Stimulated activated CD8-positive, alpha-beta memory T cell treated with anti-CD3 and anti-CD28 coated beads, Interleukin-7, amount 100 ng/mL, for 48 hours (primary cell): ENCODE results near the gene EXOC6B.

Experiments
- DNase-seq, 2 donors: peaks; one replicate each; pipeline ENCODE4 v3.0.0-alpha.2; 2020; ENCODE audit warnings: low read depth in 1 of 2; ENCODE audit errors: extremely low read depth in 1 of 2

The EXOC6B gene

GRCh38 chr2:72236445-72237067, 589.3 kb downstream of the EXOC6B start:
- no peak for DNase-seq

GRCh38 chr2:72235497-72236415, 590.1 kb downstream of the EXOC6B start:
- no peak for DNase-seq

- no peak for DNase-seq
These were observed 592.6 kb downstream of the EXOC6B start for GRCh38 chr2:72233211-72233610.

GRCh38 chr2:72222829-72223564, 602.8 kb downstream of the EXOC6B start:
- no peak for DNase-seq

- no peak for DNase-seq
These were observed 605.7 kb downstream of the EXOC6B start for GRCh38 chr2:72220170-72220569.

GRCh38 chr2:72214429-72215143, 611.2 kb downstream of the EXOC6B start:
- DNase-seq = no peak

GRCh38 chr2:72212486-72212855, 613.4 kb downstream of the EXOC6B start:
- DNase-seq = no peak

GRCh38 chr2:72211777-72212485, 613.9 kb downstream of the EXOC6B start:
- DNase-seq = no peak

- no peak for DNase-seq
These were observed 614.5 kb downstream of the EXOC6B start for GRCh38 chr2:72211350-72211749.

- no peak for DNase-seq
These were observed 615.4 kb downstream of the EXOC6B start for GRCh38 chr2:72210470-72210869.

- DNase-seq = no peak
These were observed 617.6 kb downstream of the EXOC6B start for GRCh38 chr2:72208225-72208624.

- no peak for DNase-seq
These were observed 618.5 kb downstream of the EXOC6B start for GRCh38 chr2:72207334-72207733.

- DNase-seq = no peak
These were observed 620.3 kb downstream of the EXOC6B start for GRCh38 chr2:72205504-72205881.

GRCh38 chr2:72204786-72205503, 620.9 kb downstream of the EXOC6B start:
- DNase-seq = no peak

GRCh38 chr2:72204156-72204785, 621.6 kb downstream of the EXOC6B start:
- no peak for DNase-seq

GRCh38 chr2:72198532-72199241, 627.1 kb downstream of the EXOC6B start:
- DNase-seq = no peak

GRCh38 chr2:72193723-72194122, 632.1 kb downstream of the EXOC6B start:
- DNase-seq = no peak

GRCh38 chr2:72191441-72191840, 634.4 kb downstream of the EXOC6B start:
- DNase-seq = no peak

- DNase-seq = no peak
These were observed 640.6 kb downstream of the EXOC6B start for GRCh38 chr2:72185206-72185605.
